Stomach (tissue), 4 donors: Measurements from ENCODE around the gene TENM3.

ENCODE experiments used
- EP300 ChIP-seq: sonication (generic); formaldehyde crosslinking; IDR thresholded peaks from one replicate; pipeline ENCODE4 v1.6.1; 2017; ENCODE audit warnings: antibody characterized with exemption
- POLR2A ChIP-seq, 4 donors: fragments of 450-650 bp; IDR thresholded peaks; one replicate each; pipeline ENCODE4 v1.6.1; 2016; ENCODE audit warnings: antibody characterized with exemption in 4 of 4, control low read depth in 2 of 4, mild to moderate bottlenecking in 1 of 4, moderate library complexity in 1 of 4
- POLR2AphosphoS5 ChIP-seq, 3 donors: sonication (generic); formaldehyde crosslinking; IDR thresholded peaks; one replicate each; pipeline ENCODE4 v1.6.1; 2016; ENCODE audit warnings: antibody characterized with exemption in 3 of 3
- TF ChIP-seq, protein P1 (sequence below), 7 experiments: fragments of 450-650 bp in 4 of 7; fragments of 200-600 bp in 3 of 7; sonication (generic) in 3 of 7; IDR thresholded peaks; one replicate each; pipeline ENCODE4 v1.5.1; 2016 to 2019; ENCODE audit warnings: antibody characterized with exemption in 7 of 7, control low read depth in 2 of 7, mild to moderate bottlenecking in 1 of 7

DNA sequence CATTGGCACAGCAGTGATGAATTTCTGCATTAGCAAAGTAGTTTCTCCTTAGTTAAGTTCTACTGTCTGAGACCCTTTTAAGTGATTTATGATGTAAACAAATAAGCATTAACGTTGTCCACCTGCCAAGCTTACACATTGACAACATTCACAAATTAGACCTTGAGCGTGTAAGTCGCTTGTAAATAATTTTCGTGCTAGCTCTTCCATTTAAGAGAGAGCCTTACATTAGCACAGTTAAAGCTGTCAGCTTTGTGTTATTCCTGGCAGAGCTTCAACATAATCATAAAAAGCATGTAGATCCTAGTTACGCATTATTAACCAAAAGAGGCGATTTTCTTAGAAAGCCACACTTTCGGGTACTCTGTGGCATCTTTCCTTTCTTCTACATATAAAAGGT, 546.3 kb downstream of the TENM3 start:
- TF ChIP-seq POLR2A (IDR thresholded peaks at IDR 0.05) (no peak), EP300 (no peak), POLR2AphosphoS5 (IDR thresholded peaks at IDR 0.05) (no peak)
- TF ChIP-seq, protein P1, sequence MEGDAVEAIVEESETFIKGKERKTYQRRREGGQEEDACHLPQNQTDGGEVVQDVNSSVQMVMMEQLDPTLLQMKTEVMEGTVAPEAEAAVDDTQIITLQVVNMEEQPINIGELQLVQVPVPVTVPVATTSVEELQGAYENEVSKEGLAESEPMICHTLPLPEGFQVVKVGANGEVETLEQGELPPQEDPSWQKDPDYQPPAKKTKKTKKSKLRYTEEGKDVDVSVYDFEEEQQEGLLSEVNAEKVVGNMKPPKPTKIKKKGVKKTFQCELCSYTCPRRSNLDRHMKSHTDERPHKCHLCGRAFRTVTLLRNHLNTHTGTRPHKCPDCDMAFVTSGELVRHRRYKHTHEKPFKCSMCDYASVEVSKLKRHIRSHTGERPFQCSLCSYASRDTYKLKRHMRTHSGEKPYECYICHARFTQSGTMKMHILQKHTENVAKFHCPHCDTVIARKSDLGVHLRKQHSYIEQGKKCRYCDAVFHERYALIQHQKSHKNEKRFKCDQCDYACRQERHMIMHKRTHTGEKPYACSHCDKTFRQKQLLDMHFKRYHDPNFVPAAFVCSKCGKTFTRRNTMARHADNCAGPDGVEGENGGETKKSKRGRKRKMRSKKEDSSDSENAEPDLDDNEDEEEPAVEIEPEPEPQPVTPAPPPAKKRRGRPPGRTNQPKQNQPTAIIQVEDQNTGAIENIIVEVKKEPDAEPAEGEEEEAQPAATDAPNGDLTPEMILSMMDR (IDR thresholded peaks at IDR 0.05) = no peak
